WERI-Rb-1 (cell line): ENCODE measurements around the gene SRSF5.

Experiments
- DNase-seq: peaks from one replicate; pipeline ENCODE4 v3.0.0-alpha.2; 2020
- H3K27ac ChIP-seq: fragments of 250-450 bp; sonication (Bioruptor Pico); 2 replicates; pipeline ENCODE4 v1.5.1; 2020; ENCODE audit warnings: mild to moderate bottlenecking, moderate library complexity
- H3K27me3 ChIP-seq: fragments of 250-450 bp; sonication (Bioruptor Pico); 2 replicates; pipeline ENCODE4 v1.5.1; 2021; ENCODE audit warnings: mild to moderate bottlenecking, low read depth, moderate library complexity; ENCODE audit not compliant: insufficient read depth, severe bottlenecking
- H3K36me3 ChIP-seq: fragments of 250-450 bp; sonication (Bioruptor Pico); 2 replicates; pipeline ENCODE4 v1.5.1; 2020; ENCODE audit warnings: mild to moderate bottlenecking, moderate library complexity
- H3K4me3 ChIP-seq: 2 replicates; pipeline ENCODE4 v1.5.1; 2011; ENCODE audit warnings: low read depth, mild to moderate bottlenecking, control low read depth, low read length
- H3K9me3 ChIP-seq: fragments of 250-450 bp; sonication (Bioruptor Pico); 2 replicates; pipeline ENCODE4 v1.5.1; 2021; ENCODE audit warnings: mild to moderate bottlenecking, moderate library complexity; ENCODE audit not compliant: severe bottlenecking
- CTCF ChIP-seq: IDR thresholded peaks from 2 replicates; pipeline ENCODE4 v1.5.1; 2011; ENCODE audit warnings: low read depth, mild to moderate bottlenecking, control low read depth, inconsistent platforms, low read length

Gene SRSF5

GRCh38 chr14:69772082-69773017 is 5.4 kb downstream of the SRSF5 start:
- Histone ChIP-seq H3K4me3 (no peak overlapping the region), H3K27ac (no peak overlapping the region), H3K9me3 (no peaks in the 10 kb centered on the region), H3K36me3 (peaks cover 96% of the 10 kb centered on the region), H3K27me3 (no peaks in the 10 kb centered on the region)
- TF ChIP-seq CTCF = no peak
- no peak for DNase-seq

GRCh38 chr14:69773571-69774276 is 6.8 kb downstream of the SRSF5 start:
- peaks cover 93% of the 10 kb centered on the region for H3K36me3 ChIP-seq
- TF ChIP-seq CTCF = no peak
- H3K4me3 ChIP-seq = no peak overlapping the region
- no peaks in the 10 kb centered on the region for H3K9me3 ChIP-seq
- DNase-seq = no peak
- H3K27ac ChIP-seq = no peak overlapping the region
- H3K27me3 ChIP-seq = no peaks in the 10 kb centered on the region

GRCh38 chr14:69775012-69775411 is 8.1 kb downstream of the SRSF5 start:
- no peak for TF ChIP-seq CTCF
- no peak overlapping the region for H3K27ac ChIP-seq
- H3K27me3 ChIP-seq = no peaks in the 10 kb centered on the region
- DNase-seq = no peak
- H3K36me3 ChIP-seq = peaks cover 92% of the 10 kb centered on the region
- H3K9me3 ChIP-seq = no peaks in the 10 kb centered on the region
- H3K4me3 ChIP-seq = no peak overlapping the region

GRCh38 chr14:69776875-69777453 is 10.0 kb downstream of the SRSF5 start:
- Histone ChIP-seq H3K4me3 (no peak overlapping the region), H3K9me3 (no peaks in the 10 kb centered on the region), H3K27me3 (no peaks in the 10 kb centered on the region), H3K27ac (no peak overlapping the region), H3K36me3 (peaks cover 86% of the 10 kb centered on the region)
- no peak for DNase-seq
- no peak for TF ChIP-seq CTCF

- Histone ChIP-seq H3K4me3 (no peak overlapping the region), H3K27me3 (no peaks in the 10 kb centered on the region), H3K36me3 (peaks cover 67% of the 10 kb centered on the region), H3K9me3 (no peaks in the 10 kb centered on the region), H3K27ac (no peak overlapping the region)
- TF ChIP-seq CTCF = no peak
- DNase-seq = no peak
These were observed 12.1 kb downstream of the SRSF5 start for GRCh38 chr14:69779088-69779487.
